ENCODE data around the gene FOXO6. TPM values are rescaled to one million over a fixed set of nuclear protein-coding genes. Genes with fewer than 3 reads are reported as not detected.
A peak's percentile ranks its signal among the peaks of the same experiment; 100 is the strongest.

The FOXO6 gene
- total and polyA plus RNA-seq, 12 donors, result 0.22 to 7.0 (median 1.2) TPM; not detected in 1

- Histone ChIP-seq H3K27ac (no peak overlapping the region), H3K9me3 (replicated peaks in 1 of 3) (no peaks in the 10 kb centered on the region), H3K27me3 (no peaks in the 10 kb centered on the region), H3K36me3 (replicated peaks in 1 of 2) (no peaks in the 10 kb centered on the region), H3K4me3 (no peak overlapping the region), H3K4me1 (replicated peaks in 1 of 2) (peaks cover 21 to 24% of the 10 kb centered on the region in 2 donors)
- TF ChIP-seq CTCF (IDR thresholded peaks at IDR 0.05), result no peak
- TF ChIP-seq POLR2A (IDR thresholded peaks at IDR 0.05), result no peak
- WGBS, 4 donors, result 91 to 100% (median 93%) methylated on average over 4 of the region's 4 CpGs
- DNase-seq, result peak in 1 of 7 donors; percentile 48
- intact Hi-C loops (cut with DNase I), result no loop called here
These were observed 2.5 kb downstream of the FOXO6 start for GRCh38 chr1:41363591-41364320.

GRCh38 chr1:41364442-41365319 lies 3.4 kb downstream of the FOXO6 start:
- H3K4me3 ChIP-seq, result no peak overlapping the region
- peaks cover 21 to 24% of the 10 kb centered on the region in 2 donors for H3K4me1 ChIP-seq (replicated peaks in 1 of 2)
- intact Hi-C loops (cut with DNase I), result no loop called here
- H3K27ac ChIP-seq, result no peak overlapping the region
- no peak for DNase-seq
- no peaks in the 10 kb centered on the region for H3K9me3 ChIP-seq (replicated peaks in 1 of 3)
- WGBS, 4 donors, result 69 to 90% (median 85%) methylated on average over 6 to 10 of the region's 10 CpGs
- no peaks in the 10 kb centered on the region for H3K36me3 ChIP-seq (replicated peaks in 1 of 2)
- TF ChIP-seq POLR2A (IDR thresholded peaks at IDR 0.05), result no peak
- TF ChIP-seq CTCF (IDR thresholded peaks at IDR 0.05), result no peak
- H3K27me3 ChIP-seq, result no peaks in the 10 kb centered on the region

- no peak for DNase-seq
- Histone ChIP-seq H3K27ac (no peak overlapping the region), H3K4me3 (no peak overlapping the region), H3K27me3 (no peaks in the 10 kb centered on the region), H3K4me1 (replicated peaks in 1 of 2) (peaks cover 21 to 24% of the 10 kb centered on the region in 2 donors), H3K9me3 (replicated peaks in 1 of 3) (no peaks in the 10 kb centered on the region), H3K36me3 (replicated peaks in 1 of 2) (no peaks in the 10 kb centered on the region)
- TF ChIP-seq CTCF (IDR thresholded peaks at IDR 0.05) (no peak), POLR2A (IDR thresholded peaks at IDR 0.05) (no peak)
- intact Hi-C loops (cut with DNase I), result no loop called here
These were observed 4.0 kb downstream of the FOXO6 start for GRCh38 chr1:41365320-41365633.

- 7 to 20% (median 10%) methylated on average over 6 to 23 of the region's 23 CpGs; no CpG with 5 or more reads in 1 of the 4 donors for WGBS, 4 donors
- Histone ChIP-seq H3K9me3 (replicated peaks in 1 of 3) (no peaks in the 10 kb centered on the region), H3K4me1 (replicated peaks in 1 of 2) (peaks cover 18 to 24% of the 10 kb centered on the region in 2 donors), H3K4me3 (peak overlapping the region in 2 of 4 donors; percentile 3 to 34), H3K27me3 (no peaks in the 10 kb centered on the region), H3K27ac (peak overlapping the region in 1 of 5 donors; percentile 26), H3K36me3 (replicated peaks in 1 of 2) (no peaks in the 10 kb centered on the region)
- intact Hi-C loops (cut with DNase I), result no loop called here
- no peak for TF ChIP-seq CTCF (IDR thresholded peaks at IDR 0.05)
- TF ChIP-seq POLR2A (IDR thresholded peaks at IDR 0.05), result no peak
- DNase-seq, result no peak
These were observed 4.7 kb downstream of the FOXO6 start for GRCh38 chr1:41365772-41366454.
